ENCODE results near the gene NOXO1. TPM values are rescaled to one million over a fixed set of nuclear protein-coding genes. Genes with fewer than 3 reads are reported as not detected.

The NOXO1 gene
- total and polyA plus RNA-seq, 2 experiments from 2014 or later: 2.3 to 6.0 TPM

DNA sequence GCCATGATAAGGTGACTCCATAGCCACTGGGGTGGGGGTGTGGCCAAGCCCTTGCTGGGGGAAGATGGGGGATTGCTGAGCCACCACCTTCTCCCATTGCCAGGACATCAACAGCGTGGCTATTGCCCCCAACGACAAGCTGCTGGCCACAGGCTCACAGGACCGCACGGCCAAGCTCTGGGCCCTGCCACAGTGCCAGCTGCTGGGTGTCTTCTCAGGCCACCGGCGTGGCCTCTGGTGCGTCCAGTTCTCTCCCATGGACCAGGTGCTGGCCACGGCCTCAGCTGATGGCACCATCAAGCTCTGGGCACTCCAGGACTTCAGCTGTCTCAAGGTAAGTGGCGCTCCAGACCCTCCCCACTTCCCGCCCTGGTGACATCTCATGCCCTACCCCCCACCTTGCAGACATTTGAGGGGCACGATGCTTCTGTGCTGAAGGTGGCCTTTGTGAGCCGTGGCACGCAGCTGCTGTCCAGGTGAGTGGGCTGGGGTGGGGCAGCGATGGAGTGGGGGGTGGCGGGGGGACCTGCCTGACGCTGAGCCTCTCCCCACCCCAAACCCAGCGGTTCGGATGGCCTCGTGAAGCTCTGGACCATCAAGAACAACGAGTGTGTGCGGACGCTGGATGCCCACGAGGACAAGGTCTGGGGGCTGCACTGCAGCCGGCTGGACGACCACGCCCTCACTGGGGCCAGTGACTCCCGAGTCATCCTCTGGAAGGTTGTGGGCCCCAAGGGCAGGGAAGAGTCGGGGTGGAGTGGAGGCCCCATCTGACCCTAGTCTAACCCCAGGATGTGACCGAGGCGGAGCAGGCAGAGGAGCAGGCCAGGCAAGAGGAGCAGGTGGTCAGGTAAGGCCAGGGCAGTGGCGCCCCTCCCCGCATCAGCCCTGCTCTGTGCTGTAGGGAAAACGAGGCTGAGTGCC lies 4.1 kb downstream of the NOXO1 start:
- H3K27ac ChIP-seq: no peak overlapping the region
- TF ChIP-seq EZH2 (IDR thresholded peaks at IDR 0.05; ENCODE audit: borderline replicate concordance) (no peak), EZH2phosphoT487 (IDR thresholded peaks at IDR 0.05; ENCODE audit: low read depth, severe bottlenecking, unreplicated experiment) (no peak)
- TF ChIP-seq, protein P1, sequence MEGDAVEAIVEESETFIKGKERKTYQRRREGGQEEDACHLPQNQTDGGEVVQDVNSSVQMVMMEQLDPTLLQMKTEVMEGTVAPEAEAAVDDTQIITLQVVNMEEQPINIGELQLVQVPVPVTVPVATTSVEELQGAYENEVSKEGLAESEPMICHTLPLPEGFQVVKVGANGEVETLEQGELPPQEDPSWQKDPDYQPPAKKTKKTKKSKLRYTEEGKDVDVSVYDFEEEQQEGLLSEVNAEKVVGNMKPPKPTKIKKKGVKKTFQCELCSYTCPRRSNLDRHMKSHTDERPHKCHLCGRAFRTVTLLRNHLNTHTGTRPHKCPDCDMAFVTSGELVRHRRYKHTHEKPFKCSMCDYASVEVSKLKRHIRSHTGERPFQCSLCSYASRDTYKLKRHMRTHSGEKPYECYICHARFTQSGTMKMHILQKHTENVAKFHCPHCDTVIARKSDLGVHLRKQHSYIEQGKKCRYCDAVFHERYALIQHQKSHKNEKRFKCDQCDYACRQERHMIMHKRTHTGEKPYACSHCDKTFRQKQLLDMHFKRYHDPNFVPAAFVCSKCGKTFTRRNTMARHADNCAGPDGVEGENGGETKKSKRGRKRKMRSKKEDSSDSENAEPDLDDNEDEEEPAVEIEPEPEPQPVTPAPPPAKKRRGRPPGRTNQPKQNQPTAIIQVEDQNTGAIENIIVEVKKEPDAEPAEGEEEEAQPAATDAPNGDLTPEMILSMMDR (IDR thresholded peaks at IDR 0.05; ENCODE audit: poor library complexity): no peak
- DNase-seq (ENCODE audit: low spot score): no peak
- H3K9me3 ChIP-seq (ENCODE audit: low read depth): no peaks in the 10 kb centered on the region
- H3K36me3 ChIP-seq (replicated peaks; ENCODE audit: insufficient read depth, low read depth): no peaks in the 10 kb centered on the region
- H3K4me3 ChIP-seq: no peak overlapping the region
- no peak overlapping the region for H2AFZ ChIP-seq
- H3K4me1 ChIP-seq (ENCODE audit: insufficient read depth): peaks cover 16% of the 10 kb centered on the region
- H3K79me2 ChIP-seq: peaks cover 19% of the 10 kb centered on the region
- no peaks in the 10 kb centered on the region for H3K9me2 ChIP-seq (replicated peaks; ENCODE audit: insufficient read depth)
- H3K27me3 ChIP-seq: peaks cover 37% of the 10 kb centered on the region
- H3K4me2 ChIP-seq: no peak overlapping the region
- H4K20me1 ChIP-seq (ENCODE audit: insufficient read depth, poor library complexity, severe bottlenecking): no peaks in the 10 kb centered on the region
- WGBS (ENCODE audit: low lambda C conversion rate, missing lambda C conversion rate): 94% methylated on average over 26 of the region's 33 CpGs

DNA sequence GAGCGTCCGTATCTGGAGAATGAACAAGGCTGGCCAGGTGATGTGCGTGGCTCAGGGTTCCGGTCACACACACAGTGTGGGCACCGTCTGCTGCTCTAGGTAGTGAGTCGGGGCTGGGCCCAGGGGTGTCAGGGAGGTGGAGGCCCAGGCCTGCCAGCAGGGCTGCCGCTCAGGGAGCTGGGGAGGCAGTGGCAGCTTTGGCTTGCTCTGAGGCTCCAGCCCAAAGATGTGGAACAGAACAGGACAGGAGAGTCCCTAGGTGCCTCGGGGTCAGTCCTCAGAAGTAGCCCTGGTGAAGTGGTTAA lies 5.1 kb downstream of the NOXO1 start:
- over 99% methylated on average over 8 of the region's 8 CpGs for WGBS (ENCODE audit: low lambda C conversion rate, missing lambda C conversion rate)
- H3K27me3 ChIP-seq: peaks cover 27% of the 10 kb centered on the region

DNA sequence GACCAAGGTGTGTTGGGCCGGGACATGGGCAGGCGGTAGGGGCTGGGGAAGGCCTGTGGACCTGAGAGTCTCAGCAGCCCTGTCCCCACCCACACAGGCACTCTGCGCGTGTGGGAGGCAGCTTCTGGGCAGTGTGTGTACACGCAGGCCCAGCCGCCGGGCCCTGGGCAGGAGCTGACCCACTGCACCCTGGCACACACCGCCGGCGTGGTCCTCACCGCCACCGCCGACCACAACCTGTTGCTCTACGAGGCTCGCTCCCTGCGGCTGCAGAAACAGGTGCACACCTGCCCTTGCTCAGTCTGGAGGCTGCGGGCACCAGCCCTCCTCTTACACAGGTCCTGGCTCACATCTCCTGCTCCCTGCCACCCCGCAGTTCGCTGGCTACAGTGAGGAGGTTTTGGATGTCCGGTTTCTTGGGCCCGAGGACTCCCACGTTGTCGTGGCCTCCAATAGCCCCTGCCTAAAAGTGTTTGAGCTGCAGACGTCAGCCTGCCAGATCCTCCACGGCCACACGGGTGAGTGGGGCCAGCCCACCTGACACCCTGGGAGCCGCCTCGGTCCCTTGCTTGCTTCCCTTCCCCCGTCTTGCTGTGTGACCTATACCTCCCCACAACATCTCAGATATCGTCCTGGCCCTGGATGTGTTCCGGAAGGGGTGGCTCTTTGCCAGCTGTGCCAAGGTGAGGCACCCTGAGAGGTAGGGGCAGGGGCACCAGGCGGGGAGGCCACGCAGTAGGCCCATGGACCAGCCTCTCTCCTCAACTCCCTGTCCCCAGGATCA lies 5.6 kb downstream of the NOXO1 start:
- no peak for DNase-seq (ENCODE audit: low spot score)
- H3K4me3 ChIP-seq: no peak overlapping the region
- no peaks in the 10 kb centered on the region for H4K20me1 ChIP-seq (ENCODE audit: insufficient read depth, poor library complexity, severe bottlenecking)
- H3K36me3 ChIP-seq (replicated peaks; ENCODE audit: insufficient read depth, low read depth): no peaks in the 10 kb centered on the region
- peaks cover 22% of the 10 kb centered on the region for H3K27me3 ChIP-seq
- TF ChIP-seq EZH2 (IDR thresholded peaks at IDR 0.05; ENCODE audit: borderline replicate concordance) (no peak), EZH2phosphoT487 (IDR thresholded peaks at IDR 0.05; ENCODE audit: low read depth, severe bottlenecking, unreplicated experiment) (no peak)
- TF ChIP-seq, protein P1 (IDR thresholded peaks at IDR 0.05; ENCODE audit: poor library complexity): no peak
- H3K9me3 ChIP-seq (ENCODE audit: low read depth): no peaks in the 10 kb centered on the region
- no peak overlapping the region for H2AFZ ChIP-seq
- H3K9me2 ChIP-seq (replicated peaks; ENCODE audit: insufficient read depth): no peaks in the 10 kb centered on the region
- H3K27ac ChIP-seq: no peak overlapping the region
- H3K4me1 ChIP-seq (ENCODE audit: insufficient read depth): peaks cover 24% of the 10 kb centered on the region
- H3K4me2 ChIP-seq: no peak overlapping the region
- peaks cover 26% of the 10 kb centered on the region for H3K79me2 ChIP-seq
- WGBS (ENCODE audit: low lambda C conversion rate, missing lambda C conversion rate): 97% methylated on average over 33 of the region's 33 CpGs

More for the DNA sequence above, 5.1 kb downstream of the NOXO1 start:
- Histone ChIP-seq H3K9me2 (replicated peaks; ENCODE audit: insufficient read depth) (no peaks in the 10 kb centered on the region), H3K27ac (no peak overlapping the region), H4K20me1 (ENCODE audit: insufficient read depth, poor library complexity, severe bottlenecking) (no peaks in the 10 kb centered on the region), H2AFZ (no peak overlapping the region), H3K9me3 (ENCODE audit: low read depth) (no peaks in the 10 kb centered on the region), H3K4me3 (no peak overlapping the region), H3K4me2 (no peak overlapping the region), H3K79me2 (peaks cover 22% of the 10 kb centered on the region), H3K4me1 (ENCODE audit: insufficient read depth) (peaks cover 18% of the 10 kb centered on the region), H3K36me3 (replicated peaks; ENCODE audit: insufficient read depth, low read depth) (no peaks in the 10 kb centered on the region)
- DNase-seq (ENCODE audit: low spot score): no peak
- TF ChIP-seq EZH2 (IDR thresholded peaks at IDR 0.05; ENCODE audit: borderline replicate concordance): no peak
- TF ChIP-seq, protein P1 (IDR thresholded peaks at IDR 0.05; ENCODE audit: poor library complexity): no peak
- TF ChIP-seq EZH2phosphoT487 (IDR thresholded peaks at IDR 0.05; ENCODE audit: low read depth, severe bottlenecking, unreplicated experiment): no peak
